Hepatocyte (in vitro differentiated cells): ENCODE measurements around the gene CACNA2D1.

Experiments
- EZH2 ChIP-seq: fragments of 200-600 bp; sonication (generic); IDR thresholded peaks from 2 replicates; pipeline ENCODE4 v1.6.1; 2016; ENCODE audit warnings: antibody characterized with exemption, mild to moderate bottlenecking, borderline replicate concordance
- TF ChIP-seq, protein P1 (sequence below): fragments of 200-600 bp; sonication (generic); IDR thresholded peaks from 2 replicates; pipeline ENCODE4 v1.5.1; 2016; ENCODE audit warnings: antibody characterized with exemption, mild to moderate bottlenecking; ENCODE audit not compliant: poor library complexity

GRCh38 chr7:82142263-82142864, 301.2 kb downstream of the CACNA2D1 start:
- TF ChIP-seq, protein P1, sequence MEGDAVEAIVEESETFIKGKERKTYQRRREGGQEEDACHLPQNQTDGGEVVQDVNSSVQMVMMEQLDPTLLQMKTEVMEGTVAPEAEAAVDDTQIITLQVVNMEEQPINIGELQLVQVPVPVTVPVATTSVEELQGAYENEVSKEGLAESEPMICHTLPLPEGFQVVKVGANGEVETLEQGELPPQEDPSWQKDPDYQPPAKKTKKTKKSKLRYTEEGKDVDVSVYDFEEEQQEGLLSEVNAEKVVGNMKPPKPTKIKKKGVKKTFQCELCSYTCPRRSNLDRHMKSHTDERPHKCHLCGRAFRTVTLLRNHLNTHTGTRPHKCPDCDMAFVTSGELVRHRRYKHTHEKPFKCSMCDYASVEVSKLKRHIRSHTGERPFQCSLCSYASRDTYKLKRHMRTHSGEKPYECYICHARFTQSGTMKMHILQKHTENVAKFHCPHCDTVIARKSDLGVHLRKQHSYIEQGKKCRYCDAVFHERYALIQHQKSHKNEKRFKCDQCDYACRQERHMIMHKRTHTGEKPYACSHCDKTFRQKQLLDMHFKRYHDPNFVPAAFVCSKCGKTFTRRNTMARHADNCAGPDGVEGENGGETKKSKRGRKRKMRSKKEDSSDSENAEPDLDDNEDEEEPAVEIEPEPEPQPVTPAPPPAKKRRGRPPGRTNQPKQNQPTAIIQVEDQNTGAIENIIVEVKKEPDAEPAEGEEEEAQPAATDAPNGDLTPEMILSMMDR, result no peak
- TF ChIP-seq EZH2, result no peak
